ENCODE measurements around the gene ATN1. TPM values are rescaled to one million over a fixed set of nuclear protein-coding genes. Genes with fewer than 3 reads are reported as not detected.

Gene ATN1
- total and polyA plus RNA-seq, 2 of the 4 experiments (the other 2 are of a cell fraction) = 3.4 to 58.7 TPM

DNA sequence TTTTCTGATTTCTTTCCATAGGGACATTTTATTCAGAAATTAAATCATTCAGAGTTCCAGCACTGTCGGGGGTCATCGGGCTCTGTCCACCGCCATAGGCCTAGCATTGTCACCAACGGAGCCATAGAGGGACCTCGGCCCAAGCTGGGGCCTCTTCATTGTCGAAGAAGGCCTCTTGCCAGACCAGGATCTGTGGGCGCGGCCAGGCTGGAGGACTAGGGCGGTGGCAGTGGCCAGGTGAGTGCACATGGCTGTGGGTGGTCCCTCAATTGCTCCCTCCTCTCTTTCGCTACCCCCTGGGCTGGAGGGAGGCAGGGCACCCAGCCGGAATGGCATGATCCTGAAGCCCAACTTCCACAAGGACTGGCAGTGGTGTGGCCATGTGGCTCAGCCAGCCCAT, 44.1 kb upstream of the ATN1 start:
- Histone ChIP-seq H3K18ac (ENCODE audit: low read depth, low read length) (no peak overlapping the region), H4K8ac (ENCODE audit: low read depth in 2 of 2, low read length in 2 of 2) (no peak overlapping the region), H3K79me1 (ENCODE audit: low read depth in 1 of 2, low read length in 2 of 2) (peaks cover 4 to 5% of the 10 kb centered on the region in 2 experiments; a peak in 2 of 4 replicates), H3K56ac (ENCODE audit: extremely low read depth, insufficient read depth, low read length) (no peak overlapping the region), H2BK20ac (ENCODE audit: low read depth, low read length) (no peak overlapping the region), H3K27ac (ENCODE audit: insufficient read depth, low read length) (no peak overlapping the region), H3K23ac (ENCODE audit: low read depth, low read length) (no peak overlapping the region), H3K4me2 (ENCODE audit: low read depth, low read length) (no peak overlapping the region), H3K4ac (ENCODE audit: low read depth, low read length) (no peak overlapping the region), H2AFZ (replicated peaks; ENCODE audit: low read length, poor library complexity) (no peak overlapping the region), H3K9ac (ENCODE audit: low read depth, low read length) (no peak overlapping the region), H3K9me3 (ENCODE audit: control insufficient read depth, insufficient read depth, low read length) (no peaks in the 10 kb centered on the region), H2AK5ac (ENCODE audit: low read depth, low read length) (no peak overlapping the region), H4K20me1 (ENCODE audit: insufficient read depth, low read length) (no peaks in the 10 kb centered on the region), H2BK5ac (ENCODE audit: low read depth, low read length, poor library complexity, severe bottlenecking) (no peak overlapping the region), H4K5ac (ENCODE audit: low read depth, low read length) (no peak overlapping the region), H3K9me1 (ENCODE audit: insufficient read depth, low read length) (0 out of 2 replicates have a peak, but pooled peaks cover 8% of the 10 kb centered on the region), H3K4me3 (ENCODE audit: insufficient read depth, low read depth, low read length) (no peak overlapping the region), H4K91ac (ENCODE audit: insufficient read depth, low read depth, low read length) (no peak overlapping the region), H2BK120ac (ENCODE audit: low read depth, low read length) (no peak overlapping the region), H2AK9ac (replicated peaks; ENCODE audit: low read depth, low read length, poor library complexity) (peak overlapping the region; percentile 31), H3K4me1 (ENCODE audit: control insufficient read depth, insufficient read depth, low read length) (no peaks in the 10 kb centered on the region), H3K27me3 (ENCODE audit: control insufficient read depth, insufficient read depth, low read length) (no peaks in the 10 kb centered on the region), H3K14ac (replicated peaks; ENCODE audit: low read depth, low read length) (no peak overlapping the region), H2BK15ac (ENCODE audit: low read depth, low read length) (no peak overlapping the region), H3K36me3 (ENCODE audit: control insufficient read depth, insufficient read depth, low read length) (peaks cover 17% of the 10 kb centered on the region)
- BruUV-seq (replicated peaks) = no TSS peak
- dilution Hi-C loops (cut with HindIII; ENCODE audit: low sequenced_read_pairs, unreplicated experiment) (no loop called here), intact Hi-C loops (cut with micrococcal nuclease) (no loop called here), in situ Hi-C loops (cut with MboI; ENCODE audit: low sequenced_read_pairs) (no loop called here)
- ATAC-seq (ENCODE audit: low read depth) (no peak), DNase-seq (no peak)
- ChIA-PET CTCF (no interaction called here), POLR2A (ENCODE audit: unreplicated experiment) (no interaction called here)
- WGBS, 2 experiments (ENCODE audit: extremely low coverage in 2 of 2, insufficient read length in 1 of 2) = 91% methylated on average over 7 of the region's 11 CpGs; no CpG with 5 or more reads in 1 of the 2 experiments
- TF ChIP-seq MAFK (IDR thresholded peaks at IDR 0.05; ENCODE audit: low read depth, low read length) (no peak), RCOR1 (IDR thresholded peaks at IDR 0.05; ENCODE audit: insufficient replicate concordance, low read length) (no peak), CHD1 (IDR thresholded peaks at IDR 0.05; ENCODE audit: low read depth, low read length) (no peak)
- TF ChIP-seq, protein P1, sequence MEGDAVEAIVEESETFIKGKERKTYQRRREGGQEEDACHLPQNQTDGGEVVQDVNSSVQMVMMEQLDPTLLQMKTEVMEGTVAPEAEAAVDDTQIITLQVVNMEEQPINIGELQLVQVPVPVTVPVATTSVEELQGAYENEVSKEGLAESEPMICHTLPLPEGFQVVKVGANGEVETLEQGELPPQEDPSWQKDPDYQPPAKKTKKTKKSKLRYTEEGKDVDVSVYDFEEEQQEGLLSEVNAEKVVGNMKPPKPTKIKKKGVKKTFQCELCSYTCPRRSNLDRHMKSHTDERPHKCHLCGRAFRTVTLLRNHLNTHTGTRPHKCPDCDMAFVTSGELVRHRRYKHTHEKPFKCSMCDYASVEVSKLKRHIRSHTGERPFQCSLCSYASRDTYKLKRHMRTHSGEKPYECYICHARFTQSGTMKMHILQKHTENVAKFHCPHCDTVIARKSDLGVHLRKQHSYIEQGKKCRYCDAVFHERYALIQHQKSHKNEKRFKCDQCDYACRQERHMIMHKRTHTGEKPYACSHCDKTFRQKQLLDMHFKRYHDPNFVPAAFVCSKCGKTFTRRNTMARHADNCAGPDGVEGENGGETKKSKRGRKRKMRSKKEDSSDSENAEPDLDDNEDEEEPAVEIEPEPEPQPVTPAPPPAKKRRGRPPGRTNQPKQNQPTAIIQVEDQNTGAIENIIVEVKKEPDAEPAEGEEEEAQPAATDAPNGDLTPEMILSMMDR (conservative IDR thresholded peaks at IDR 0.05; ENCODE audit: low read depth, low read length) = no peak

Data from IMR-90 (cell line).